LNCaP clone FGC (cell line): ENCODE results near the gene CACNA1E.

Source experiments
- DNase-seq: peaks from one replicate; pipeline ENCODE4 v3.0.0-alpha.2; 2011; ENCODE audit warnings: low read depth
- H3K4me3 ChIP-seq: 2 replicates; pipeline ENCODE4 v1.5.1; 2011; ENCODE audit warnings: mild to moderate bottlenecking, low read depth, low read length, control low read depth
- CTCF ChIP-seq: IDR thresholded peaks from 2 replicates; pipeline ENCODE4 v1.5.1; 2012; ENCODE audit warnings: mild to moderate bottlenecking; ENCODE audit not compliant: control insufficient read depth, insufficient read depth; ENCODE audit errors: extremely low read depth

Gene CACNA1E

GRCh38 chr1:181765451-181766026, 282.2 kb downstream of the CACNA1E start:
- no peak for TF ChIP-seq CTCF
- DNase-seq = no peak
- H3K4me3 ChIP-seq = no peak overlapping the region

GRCh38 chr1:181767001-181767708, 283.8 kb downstream of the CACNA1E start:
- TF ChIP-seq CTCF = no peak

GRCh38 chr1:181768211-181768929, 285.1 kb downstream of the CACNA1E start:
- TF ChIP-seq CTCF = no peak
- no peak for DNase-seq
- H3K4me3 ChIP-seq = no peak overlapping the region

More at GRCh38 chr1:181767001-181767708, 283.8 kb downstream of the CACNA1E start:
- DNase-seq = no peak
- no peak overlapping the region for H3K4me3 ChIP-seq

GRCh38 chr1:181768930-181769280, 285.6 kb downstream of the CACNA1E start:
- H3K4me3 ChIP-seq = no peak overlapping the region
- DNase-seq = no peak
- no peak for TF ChIP-seq CTCF

GRCh38 chr1:181769846-181770245, 286.5 kb downstream of the CACNA1E start:
- H3K4me3 ChIP-seq = no peak overlapping the region
- no peak for DNase-seq
- no peak for TF ChIP-seq CTCF

- DNase-seq = no peak
- no peak for TF ChIP-seq CTCF
These were observed 289.4 kb downstream of the CACNA1E start for GRCh38 chr1:181772714-181773113.

More at GRCh38 chr1:181772714-181773113, 289.4 kb downstream of the CACNA1E start:
- H3K4me3 ChIP-seq = no peak overlapping the region
